GM04503 (cell line): Measurements from ENCODE around the gene SUMO4.

Experiments used
- DNase-seq: peaks from one replicate; pipeline ENCODE4 v3.0.0-alpha.2; 2012; ENCODE audit warnings: low read depth

SUMO4 gene

GRCh38 chr6:149389509-149390297 lies 10.4 kb upstream of the SUMO4 start:
- DNase-seq: no peak

- no peak for DNase-seq
These were observed 8.0 kb upstream of the SUMO4 start for GRCh38 chr6:149392093-149392492.

- no peak for DNase-seq
These were observed 7.5 kb upstream of the SUMO4 start for GRCh38 chr6:149392535-149392934.

- no peak for DNase-seq
These were observed 6.9 kb upstream of the SUMO4 start for GRCh38 chr6:149393002-149393679.

- DNase-seq: no peak
These were observed 4.9 kb upstream of the SUMO4 start for GRCh38 chr6:149395185-149395584.

- DNase-seq: no peak
These were observed 2.7 kb upstream of the SUMO4 start for GRCh38 chr6:149397384-149397783.

- no peak for DNase-seq
These were observed 3.5 kb downstream of the SUMO4 start for GRCh38 chr6:149403534-149403933.

- DNase-seq: no peak
These were observed 6.0 kb downstream of the SUMO4 start for GRCh38 chr6:149405823-149406765.

GRCh38 chr6:149409617-149410016 lies 9.6 kb downstream of the SUMO4 start:
- no peak for DNase-seq

GRCh38 chr6:149410557-149410956 lies 10.5 kb downstream of the SUMO4 start:
- no peak for DNase-seq

GRCh38 chr6:149414009-149414408 lies 13.9 kb downstream of the SUMO4 start:
- no peak for DNase-seq

GRCh38 chr6:149414821-149415220 lies 14.8 kb downstream of the SUMO4 start:
- no peak for DNase-seq

GRCh38 chr6:149419696-149420404 lies 19.8 kb downstream of the SUMO4 start:
- no peak for DNase-seq

GRCh38 chr6:149421132-149421531 lies 21.1 kb downstream of the SUMO4 start:
- no peak for DNase-seq

GRCh38 chr6:149422581-149422980 lies 22.5 kb downstream of the SUMO4 start:
- no peak for DNase-seq

- no peak for DNase-seq
These were observed 23.9 kb downstream of the SUMO4 start for GRCh38 chr6:149423964-149424440.

GRCh38 chr6:149425224-149425623 lies 25.2 kb downstream of the SUMO4 start:
- no peak for DNase-seq

- DNase-seq: no peak
These were observed 25.7 kb downstream of the SUMO4 start for GRCh38 chr6:149425754-149426153.

- DNase-seq: no peak
These were observed 28.5 kb downstream of the SUMO4 start for GRCh38 chr6:149428606-149429005.

- no peak for DNase-seq
These were observed 29.6 kb downstream of the SUMO4 start for GRCh38 chr6:149429427-149430360.
